Ishikawa (cell line): Measurements from ENCODE around the gene ACADSB.

ENCODE experiments used
- CEBPB ChIP-seq: IDR thresholded peaks from 2 replicates; pipeline ENCODE4 v1.6.1; 2012
- CREB1 ChIP-seq: IDR thresholded peaks from 2 replicates; pipeline ENCODE4 v1.6.1; 2012; ENCODE audit warnings: low read depth
- FOXM1 ChIP-seq: IDR thresholded peaks from 2 replicates; pipeline ENCODE4 v1.6.1; 2012; ENCODE audit warnings: low read depth, borderline replicate concordance
- REST ChIP-seq: IDR thresholded peaks from 2 replicates; pipeline ENCODE4 v1.6.1; 2012; ENCODE audit warnings: low read depth, mild to moderate bottlenecking
- TAF1 ChIP-seq: IDR thresholded peaks from 2 replicates; pipeline ENCODE4 v1.6.1; 2012; ENCODE audit warnings: low read depth, mild to moderate bottlenecking
- USF1 ChIP-seq: IDR thresholded peaks from 2 replicates; pipeline ENCODE4 v1.6.1; 2012
- TF ChIP-seq, protein P1 (sequence below): IDR thresholded peaks from 2 replicates; pipeline ENCODE4 v1.6.1; 2012

- TF ChIP-seq USF1 (no peak), CREB1 (no peak), CEBPB (no peak), FOXM1 (no peak), TAF1 (no peak), REST (no peak)
- TF ChIP-seq, protein P1, sequence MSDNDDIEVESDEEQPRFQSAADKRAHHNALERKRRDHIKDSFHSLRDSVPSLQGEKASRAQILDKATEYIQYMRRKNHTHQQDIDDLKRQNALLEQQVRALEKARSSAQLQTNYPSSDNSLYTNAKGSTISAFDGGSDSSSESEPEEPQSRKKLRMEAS, result no peak
Measured at GRCh38 chr10:122968698-122969097, 40.1 kb upstream of the ACADSB start.
